GM13976 (cell line): ENCODE measurements around the gene MZT2B.
"Not testable (repeated sequence)": the region's sequence is repeated elsewhere in the genome, so short reads cannot be mapped to it uniquely, and the experiment has no call there.

Experiments
- DNase-seq: peaks from one replicate; pipeline ENCODE4 v3.0.0; 2012; ENCODE audit warnings: low spot score
- CTCF ChIP-seq: IDR thresholded peaks from 2 replicates; pipeline ENCODE4 v1.5.1; 2012; ENCODE audit warnings: borderline replicate concordance, mild to moderate bottlenecking; ENCODE audit not compliant: insufficient read depth; ENCODE audit errors: extremely low read depth, missing control alignments, control extremely low read depth
- in situ Hi-C: fragments of 300-500 bp; cut with MboI; formaldehyde crosslinking; loops from one replicate; pipeline ENCODE4 v1.12.0; 2022; ENCODE audit warnings: low sequenced_read_pairs, mixed read lengths, inconsistent platforms; ENCODE audit not compliant: unreplicated experiment

MZT2B gene

GRCh38 chr2:130183512-130184373 is 1.7 kb downstream of the MZT2B start:
- in situ Hi-C loops = loop anchor here (25.0 kb wide), 1 partner anchor 154 kb away; the partner anchor contains the start of gene IMP4
- DNase-seq = no peak
- TF ChIP-seq CTCF = no peak

GRCh38 chr2:130185436-130185835 is 3.4 kb downstream of the MZT2B start:
- in situ Hi-C loops = loop anchor here (25.0 kb wide), 1 partner anchor 152 kb away; the partner anchor contains the start of gene IMP4

GRCh38 chr2:130185896-130186295 is 3.8 kb downstream of the MZT2B start:
- in situ Hi-C loops = loop anchor here (25.0 kb wide), 1 partner anchor 151 kb away; the partner anchor contains the start of gene IMP4
- no peak for TF ChIP-seq CTCF
- DNase-seq = no peak

More at GRCh38 chr2:130185436-130185835, 3.4 kb downstream of the MZT2B start:
- DNase-seq = no peak
- no peak for TF ChIP-seq CTCF

- no peak for TF ChIP-seq CTCF
- no peak for DNase-seq
- in situ Hi-C loops = loop anchor here (25.0 kb wide), 1 partner anchor 151 kb away; the partner anchor contains the start of gene IMP4
These were observed 4.3 kb downstream of the MZT2B start for GRCh38 chr2:130186391-130186790.

- no peak for TF ChIP-seq CTCF
- in situ Hi-C loops = loop anchor here (25.0 kb wide), 1 partner anchor 150 kb away; the partner anchor contains the start of gene IMP4
- no peak for DNase-seq
These were observed 5.2 kb downstream of the MZT2B start for GRCh38 chr2:130187268-130187667.

- in situ Hi-C loops = loop anchor here (25.0 kb wide), 1 partner anchor 149 kb away; the partner anchor contains the start of gene IMP4
These were observed 6.1 kb downstream of the MZT2B start for GRCh38 chr2:130187859-130188792.

GRCh38 chr2:130188958-130189357 is 6.9 kb downstream of the MZT2B start:
- DNase-seq = not testable (repeated sequence)
- in situ Hi-C loops = loop anchor here (25.0 kb wide), 1 partner anchor 148 kb away; the partner anchor contains the start of gene IMP4

More at GRCh38 chr2:130187859-130188792, 6.1 kb downstream of the MZT2B start:
- DNase-seq = not testable (repeated sequence)
